Chondrocyte (in vitro differentiated cells): Measurements from ENCODE around the gene GABPB1. TPM values are rescaled to one million over a fixed set of nuclear protein-coding genes. Genes with fewer than 3 reads are reported as not detected.

ENCODE experiments used
- DNase-seq: peaks from one replicate; pipeline ENCODE4 v3.0.0; 2021; ENCODE audit warnings: mixed read lengths, low spot score
- H3K27ac Mint-ChIP-seq: one replicate; pipeline ENCODE4 v1.8.0; 2021; ENCODE audit warnings: mild to moderate bottlenecking, moderate library complexity, mixed read lengths; ENCODE audit not compliant: unreplicated experiment
- H3K27me3 Mint-ChIP-seq: 2 replicates; pipeline ENCODE4 v1.8.0; 2021; ENCODE audit warnings: low read depth, mixed read lengths
- H3K36me3 Mint-ChIP-seq: 2 replicates; pipeline ENCODE4 v1.8.0; 2021; ENCODE audit warnings: low read depth, mixed read lengths
- H3K4me1 Mint-ChIP-seq: 2 replicates; pipeline ENCODE4 v1.8.0; 2021; ENCODE audit warnings: low read depth, mild to moderate bottlenecking, mixed read lengths
- H3K4me3 Mint-ChIP-seq: one replicate; pipeline ENCODE4 v1.8.0; 2021; ENCODE audit warnings: mild to moderate bottlenecking, moderate library complexity, mixed read lengths; ENCODE audit not compliant: unreplicated experiment
- H3K9me3 Mint-ChIP-seq: 2 replicates; pipeline ENCODE4 v1.8.0; 2021; ENCODE audit warnings: low read depth, mixed read lengths
- total RNA-seq: library from RNA; stranded (reverse); gene quantifications from 3 replicates; pipeline ENCODE4 v1.2.1, GENCODE V29; 2021
- TF ChIP-seq, protein P1 (sequence below): fragments of 200-600 bp; sonication (generic); IDR thresholded peaks from 2 replicates; pipeline ENCODE4 v1.5.0; 2021; ENCODE audit warnings: antibody characterized with exemption, mild to moderate bottlenecking, moderate library complexity

GABPB1 gene
- total RNA-seq, 1 donor from 2014 or later, result 18.1 TPM

DNA sequence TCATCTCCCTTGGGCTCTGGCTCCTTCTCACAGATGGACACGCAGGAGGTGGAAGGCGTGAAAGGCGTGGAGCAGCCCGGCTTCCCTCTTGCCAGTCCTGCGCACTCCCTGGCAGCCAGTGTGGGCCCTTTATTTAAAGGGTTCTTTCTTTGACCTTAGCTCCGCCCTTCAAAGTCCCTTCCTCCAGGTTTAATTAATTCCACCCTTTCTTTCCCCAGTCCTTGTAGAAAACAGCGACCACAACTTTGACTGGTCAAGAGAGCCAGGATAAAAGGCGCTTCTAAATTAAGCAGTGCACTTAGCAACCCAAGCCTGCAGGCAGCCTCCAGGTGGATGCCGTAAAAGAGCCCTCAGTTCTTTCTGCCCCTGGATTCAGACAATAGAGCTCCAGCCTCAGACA, 89.4 kb downstream of the GABPB1 start, which contains the start of gene HDC:
Gene HDC, minus strand, starts transcription at position 107 of the 400 bp plus-strand sequence. Its CDS starts 103 bp downstream, at position 4.
- DNase-seq, result no peak
- H3K27ac Mint-ChIP-seq, result no peak within 1 kb of the TSS
- H3K36me3 Mint-ChIP-seq, result peaks cover 3% of the 10 kb centered on the region
- H3K4me3 Mint-ChIP-seq, result no peak within 1 kb of the TSS
- peaks cover 8% of the 10 kb centered on the region for H3K27me3 Mint-ChIP-seq
- no peaks in the 10 kb centered on the region for H3K4me1 Mint-ChIP-seq
- TF ChIP-seq, protein P1, sequence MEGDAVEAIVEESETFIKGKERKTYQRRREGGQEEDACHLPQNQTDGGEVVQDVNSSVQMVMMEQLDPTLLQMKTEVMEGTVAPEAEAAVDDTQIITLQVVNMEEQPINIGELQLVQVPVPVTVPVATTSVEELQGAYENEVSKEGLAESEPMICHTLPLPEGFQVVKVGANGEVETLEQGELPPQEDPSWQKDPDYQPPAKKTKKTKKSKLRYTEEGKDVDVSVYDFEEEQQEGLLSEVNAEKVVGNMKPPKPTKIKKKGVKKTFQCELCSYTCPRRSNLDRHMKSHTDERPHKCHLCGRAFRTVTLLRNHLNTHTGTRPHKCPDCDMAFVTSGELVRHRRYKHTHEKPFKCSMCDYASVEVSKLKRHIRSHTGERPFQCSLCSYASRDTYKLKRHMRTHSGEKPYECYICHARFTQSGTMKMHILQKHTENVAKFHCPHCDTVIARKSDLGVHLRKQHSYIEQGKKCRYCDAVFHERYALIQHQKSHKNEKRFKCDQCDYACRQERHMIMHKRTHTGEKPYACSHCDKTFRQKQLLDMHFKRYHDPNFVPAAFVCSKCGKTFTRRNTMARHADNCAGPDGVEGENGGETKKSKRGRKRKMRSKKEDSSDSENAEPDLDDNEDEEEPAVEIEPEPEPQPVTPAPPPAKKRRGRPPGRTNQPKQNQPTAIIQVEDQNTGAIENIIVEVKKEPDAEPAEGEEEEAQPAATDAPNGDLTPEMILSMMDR, result no peak
- no peaks in the 10 kb centered on the region for H3K9me3 Mint-ChIP-seq

DNA sequence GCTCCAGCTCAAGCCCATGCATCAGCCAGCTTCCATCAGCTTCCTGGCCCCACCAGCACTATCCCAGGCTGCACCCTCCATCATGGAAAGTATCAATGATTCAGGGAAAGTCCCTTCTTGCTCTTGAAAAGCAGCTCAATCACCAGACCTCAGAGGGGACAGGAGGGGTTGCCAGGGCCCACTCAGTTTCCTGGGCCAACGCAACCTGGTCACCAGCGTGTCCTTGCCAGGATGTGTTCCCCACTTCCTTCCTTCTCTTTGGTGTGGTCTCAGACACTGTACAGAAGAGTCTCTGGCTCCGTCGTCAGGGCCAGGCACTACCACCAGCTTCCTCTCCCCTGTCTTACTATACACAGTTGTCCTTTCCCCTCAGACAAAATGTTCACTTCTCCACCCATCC, 92.5 kb downstream of the GABPB1 start:
- Mint-ChIP-seq H3K27ac (no peak overlapping the region), H3K9me3 (no peaks in the 10 kb centered on the region), H3K4me3 (no peak overlapping the region), H3K36me3 (peaks cover 3% of the 10 kb centered on the region), H3K4me1 (no peaks in the 10 kb centered on the region), H3K27me3 (peaks cover 7% of the 10 kb centered on the region)
- DNase-seq, result no peak
- TF ChIP-seq, protein P1, result no peak

DNA sequence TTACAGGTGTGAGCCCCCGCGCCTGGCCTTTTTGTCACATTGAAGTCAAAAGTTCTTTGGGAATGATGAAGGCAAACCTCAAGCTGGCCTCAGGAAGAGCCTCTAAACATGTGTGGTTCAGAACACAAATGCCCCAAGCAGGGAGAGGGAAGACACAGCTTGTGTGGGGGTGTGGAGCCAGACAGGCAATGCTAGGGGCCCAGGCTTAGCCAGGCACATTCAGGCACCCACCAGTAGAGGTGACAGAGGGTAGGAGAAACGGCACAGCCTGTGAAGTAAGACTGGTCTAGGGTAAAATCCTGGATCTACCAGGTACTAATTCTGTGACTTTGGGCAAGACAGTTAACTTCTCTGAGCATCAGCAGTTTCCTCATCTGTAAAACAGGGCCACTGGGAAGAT, 93.0 kb downstream of the GABPB1 start:
- Mint-ChIP-seq H3K27ac (no peak overlapping the region), H3K4me3 (no peak overlapping the region)

DNA sequence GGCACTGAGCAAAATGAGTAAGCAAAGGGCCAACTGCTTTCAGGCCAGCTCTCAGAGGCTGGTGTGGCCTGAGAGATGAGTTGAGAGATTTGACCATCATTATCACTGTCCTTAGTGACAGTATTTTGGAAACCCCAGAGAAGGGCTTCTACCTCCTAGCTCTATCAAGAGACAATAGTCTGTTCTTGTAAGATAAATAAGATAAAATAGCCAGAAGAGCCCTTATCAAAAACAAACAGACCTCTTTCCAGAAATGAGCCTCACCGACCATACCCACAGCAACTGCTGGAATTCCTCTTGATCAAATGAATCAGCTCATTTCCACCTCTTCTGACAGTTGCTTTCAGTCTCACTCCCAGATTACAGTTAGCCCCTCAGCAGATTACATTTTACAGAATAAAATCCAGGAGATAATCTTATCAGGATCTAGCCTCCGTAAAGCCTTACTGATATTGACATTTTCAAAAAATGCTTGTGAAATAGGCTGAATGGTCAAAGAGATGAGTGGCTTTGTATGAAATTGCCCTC, 94.0 kb downstream of the GABPB1 start:
- Mint-ChIP-seq H3K9me3 (no peaks in the 10 kb centered on the region), H3K4me1 (no peaks in the 10 kb centered on the region), H3K27ac (no peak overlapping the region), H3K4me3 (no peak overlapping the region), H3K27me3 (no peaks in the 10 kb centered on the region), H3K36me3 (no peaks in the 10 kb centered on the region)
- TF ChIP-seq, protein P1, result no peak
- no peak for DNase-seq

More for the DNA sequence above, 93.0 kb downstream of the GABPB1 start:
- Mint-ChIP-seq H3K4me1 (no peaks in the 10 kb centered on the region), H3K27me3 (peaks cover 4% of the 10 kb centered on the region), H3K36me3 (peaks cover 3% of the 10 kb centered on the region), H3K9me3 (no peaks in the 10 kb centered on the region)
- TF ChIP-seq, protein P1, result no peak
- no peak for DNase-seq

DNA sequence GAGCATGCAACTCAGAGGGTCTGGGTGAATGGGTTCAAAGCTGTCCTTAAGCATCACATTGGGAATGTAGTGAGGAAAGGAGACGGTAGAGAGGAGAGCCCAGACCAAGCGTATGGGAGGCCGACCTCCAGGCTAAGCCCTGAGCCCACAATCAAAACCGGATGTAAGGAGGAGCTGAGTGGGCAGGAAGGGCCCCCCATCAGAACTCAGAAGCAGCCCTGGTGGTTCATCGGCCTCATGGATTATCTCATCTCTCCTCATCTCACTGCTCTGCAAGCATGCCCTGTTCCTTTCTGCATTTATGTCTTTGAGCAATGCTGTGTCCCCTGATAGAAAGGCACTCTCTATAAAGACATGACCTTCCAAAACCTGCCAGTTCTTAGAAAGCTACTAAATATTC, 95.7 kb downstream of the GABPB1 start:
- H3K4me1 Mint-ChIP-seq, result no peaks in the 10 kb centered on the region
- no peaks in the 10 kb centered on the region for H3K9me3 Mint-ChIP-seq
- TF ChIP-seq, protein P1, result no peak
- H3K4me3 Mint-ChIP-seq, result no peak overlapping the region
- no peaks in the 10 kb centered on the region for H3K27me3 Mint-ChIP-seq
- H3K27ac Mint-ChIP-seq, result no peak overlapping the region
- DNase-seq, result no peak
- H3K36me3 Mint-ChIP-seq, result no peaks in the 10 kb centered on the region
